KMS-11 (cell line): ENCODE measurements around the gene ADAMTS19.

Experiments
- H2AFZ ChIP-seq: fragments of 200-600 bp; sonication (generic); 2 replicates; pipeline ENCODE4 v1.6.1; 2016; ENCODE audit warnings: antibody characterized with exemption, mixed run types, low read depth
- H3K27ac ChIP-seq: fragments of 200-600 bp; sonication (generic); 2 replicates; pipeline ENCODE4 v1.6.1; 2016; ENCODE audit warnings: mild to moderate bottlenecking, mixed run types
- H3K27me3 ChIP-seq: fragments of 200-600 bp; sonication (generic); 2 replicates; pipeline ENCODE4 v1.6.1; 2017; ENCODE audit warnings: mild to moderate bottlenecking, low read depth, mixed run types, moderate library complexity; ENCODE audit not compliant: insufficient read depth
- H3K36me3 ChIP-seq: fragments of 200-600 bp; sonication (generic); 2 replicates; pipeline ENCODE4 v1.6.1; 2017; ENCODE audit warnings: mild to moderate bottlenecking, mixed run types; ENCODE audit not compliant: insufficient read depth
- H3K4me1 ChIP-seq: fragments of 200-600 bp; sonication (generic); 2 replicates; pipeline ENCODE4 v1.6.1; 2016; ENCODE audit warnings: mild to moderate bottlenecking, low read depth, mixed run types; ENCODE audit not compliant: poor library complexity, severe bottlenecking
- H3K4me2 ChIP-seq: fragments of 200-600 bp; sonication (generic); 2 replicates; pipeline ENCODE4 v1.7.0; 2016; ENCODE audit warnings: mild to moderate bottlenecking, mixed run types
- H3K4me3 ChIP-seq: fragments of 200-600 bp; sonication (generic); IDR thresholded peaks from 2 replicates; pipeline ENCODE4 v1.6.1; 2017; ENCODE audit warnings: low read depth, low read length, mixed read lengths; ENCODE audit not compliant: insufficient read depth
- H3K79me2 ChIP-seq: fragments of 200-600 bp; sonication (generic); 2 replicates; pipeline ENCODE4 v1.6.1; 2016; ENCODE audit warnings: low read depth, mixed run types; ENCODE audit not compliant: insufficient read depth
- H3K9ac ChIP-seq: fragments of 200-600 bp; sonication (generic); 2 replicates; pipeline ENCODE4 v1.6.1; 2016; ENCODE audit warnings: mild to moderate bottlenecking, mixed run types
- H4K20me1 ChIP-seq: fragments of 200-600 bp; sonication (generic); 2 replicates; pipeline ENCODE4 v1.6.1; 2016; ENCODE audit warnings: mild to moderate bottlenecking, mixed run types; ENCODE audit not compliant: insufficient read depth
- CTCF ChIP-seq: fragments of 200-600 bp; sonication (generic); conservative IDR thresholded peaks from 2 replicates; pipeline ENCODE4 v1.6.1; 2017; ENCODE audit warnings: low read depth, mild to moderate bottlenecking, antibody characterized with exemption, low read length, moderate library complexity, mixed read lengths

Gene ADAMTS19

DNA sequence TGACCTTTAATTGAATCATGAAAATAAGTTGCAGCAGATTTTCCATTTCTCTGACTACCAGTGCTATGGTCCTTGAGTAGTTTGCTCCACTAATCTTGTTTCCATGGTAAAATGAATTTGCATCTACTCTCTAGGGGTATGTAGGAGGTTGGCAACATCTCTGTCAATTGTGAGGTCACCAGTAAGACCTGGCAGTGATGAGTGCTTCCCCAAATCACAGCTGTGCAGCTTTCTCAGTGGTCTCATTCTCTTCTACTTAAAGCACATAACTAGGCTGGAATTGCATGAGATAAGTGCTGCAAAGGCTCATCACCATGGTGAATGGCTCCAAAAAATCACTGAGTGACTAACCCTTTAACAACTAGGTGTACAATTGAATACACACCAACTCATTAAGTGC, 36.3 kb downstream of the ADAMTS19 start:
- H3K79me2 ChIP-seq, result no peaks in the 10 kb centered on the region
- no peaks in the 10 kb centered on the region for H3K4me1 ChIP-seq
- H3K9ac ChIP-seq, result no peak overlapping the region
- no peaks in the 10 kb centered on the region for H3K27me3 ChIP-seq
- H3K4me2 ChIP-seq, result no peak overlapping the region
- no peak overlapping the region for H2AFZ ChIP-seq
- H3K27ac ChIP-seq, result no peak overlapping the region
- no peak overlapping the region for H3K4me3 ChIP-seq
- no peak for TF ChIP-seq CTCF
- no peaks in the 10 kb centered on the region for H3K36me3 ChIP-seq
- no peaks in the 10 kb centered on the region for H4K20me1 ChIP-seq

DNA sequence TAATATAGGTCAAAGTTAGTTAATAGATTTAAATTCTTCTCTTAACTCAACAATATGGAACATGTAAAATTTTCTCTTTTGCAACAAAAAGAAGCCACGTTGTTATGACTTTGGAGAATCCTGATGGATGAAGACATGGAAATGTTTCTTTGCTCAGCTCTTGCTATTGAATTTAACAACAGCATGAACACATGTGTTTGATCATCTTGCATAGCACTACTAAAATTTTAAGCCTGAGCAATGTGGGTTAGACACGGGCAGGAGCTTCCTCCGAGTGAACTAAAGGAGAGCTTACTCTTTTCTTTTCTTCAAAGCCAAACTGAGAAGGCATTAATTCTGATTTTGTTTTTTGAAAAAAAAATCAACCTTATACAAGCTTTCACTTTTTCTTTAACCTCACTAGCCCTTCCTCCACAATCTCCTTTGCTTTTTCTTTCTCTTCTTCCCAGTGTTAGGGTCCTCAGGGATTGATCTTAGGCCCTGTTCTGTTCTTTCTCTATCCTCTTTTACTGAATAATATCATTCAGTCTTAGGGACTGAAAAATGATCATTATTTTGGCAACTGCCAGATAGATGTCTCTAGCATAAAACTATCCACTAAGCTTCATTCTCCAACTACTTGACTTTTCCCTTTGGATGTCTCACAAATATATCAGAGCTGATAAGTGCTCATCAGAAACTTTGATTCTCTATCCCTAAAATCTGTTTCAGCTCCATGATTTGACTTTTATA, 36.9 kb downstream of the ADAMTS19 start:
- Histone ChIP-seq H3K36me3 (no peaks in the 10 kb centered on the region), H3K27ac (no peak overlapping the region), H4K20me1 (no peaks in the 10 kb centered on the region), H3K4me1 (no peaks in the 10 kb centered on the region), H3K27me3 (no peaks in the 10 kb centered on the region), H3K9ac (no peak overlapping the region), H3K4me2 (no peak overlapping the region), H2AFZ (no peak overlapping the region), H3K79me2 (no peaks in the 10 kb centered on the region), H3K4me3 (no peak overlapping the region)
- TF ChIP-seq CTCF, result no peak

DNA sequence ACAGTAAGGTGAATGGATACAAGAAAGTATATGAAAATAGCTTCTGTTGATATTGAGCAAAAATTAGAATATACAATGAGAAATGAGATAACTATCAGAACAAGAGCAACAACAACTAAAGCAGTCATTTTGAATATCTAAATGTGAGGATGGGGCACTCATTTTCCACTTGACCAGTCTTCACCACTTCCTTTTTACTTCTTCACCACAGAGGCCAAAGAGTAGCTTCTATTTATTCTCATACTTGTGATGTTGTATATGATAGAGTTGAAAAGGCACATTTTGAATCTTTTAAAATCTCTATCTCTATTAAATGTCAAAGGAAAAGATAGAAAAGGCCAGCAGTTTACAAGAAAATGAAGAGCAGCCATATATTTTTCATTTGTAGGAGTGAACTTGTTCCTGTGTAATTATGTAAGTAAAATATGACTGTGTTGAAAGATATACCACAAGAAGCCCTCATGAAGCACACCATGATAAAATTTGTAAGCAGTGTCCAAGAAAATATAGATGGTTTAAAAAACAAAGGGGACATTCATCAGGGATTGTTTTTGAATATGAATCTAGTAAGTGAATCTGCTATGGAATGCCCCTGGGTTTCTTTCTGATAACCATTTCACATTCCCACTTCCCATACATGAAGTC, 39.2 kb downstream of the ADAMTS19 start:
- Histone ChIP-seq H3K27me3 (no peaks in the 10 kb centered on the region), H3K79me2 (no peaks in the 10 kb centered on the region), H3K9ac (no peak overlapping the region), H4K20me1 (no peaks in the 10 kb centered on the region), H2AFZ (no peak overlapping the region), H3K36me3 (no peaks in the 10 kb centered on the region), H3K4me1 (no peaks in the 10 kb centered on the region), H3K27ac (no peak overlapping the region), H3K4me2 (no peak overlapping the region), H3K4me3 (no peak overlapping the region)
- no peak for TF ChIP-seq CTCF

- TF ChIP-seq CTCF, result no peak
- H3K36me3 ChIP-seq, result no peaks in the 10 kb centered on the region
- no peaks in the 10 kb centered on the region for H3K27me3 ChIP-seq
- H3K4me1 ChIP-seq, result no peaks in the 10 kb centered on the region
- H3K79me2 ChIP-seq, result no peaks in the 10 kb centered on the region
- H3K9ac ChIP-seq, result no peak overlapping the region
- no peak overlapping the region for H2AFZ ChIP-seq
- H3K4me3 ChIP-seq, result no peak overlapping the region
- no peak overlapping the region for H3K27ac ChIP-seq
- no peaks in the 10 kb centered on the region for H4K20me1 ChIP-seq
- H3K4me2 ChIP-seq, result no peak overlapping the region
Measured at GRCh38 chr5:129500101-129500500, 40.0 kb downstream of the ADAMTS19 start.
